GM19452 (cell line): ENCODE data around the gene CXCL11.
"Not testable (repeated sequence)": the region's sequence is repeated elsewhere in the genome, so short reads cannot be mapped to it uniquely, and the experiment has no call there.

Experiments
- ATAC-seq: cut with Tn5 transposase; IDR thresholded peaks from one replicate; pipeline ENCODE4 v1.9.1; 2021; ENCODE audit not compliant: unreplicated experiment

The CXCL11 gene

GRCh38 chr4:76002176-76002575 lies 33.7 kb downstream of the CXCL11 start:
- ATAC-seq, result no peak

GRCh38 chr4:76001700-76002099 lies 34.2 kb downstream of the CXCL11 start:
- no peak for ATAC-seq

- ATAC-seq, result no peak
Observed at GRCh38 chr4:76000279-76000678, 35.6 kb downstream of the CXCL11 start.

GRCh38 chr4:75998525-75999147 lies 37.2 kb downstream of the CXCL11 start:
- ATAC-seq, result not testable (repeated sequence)

GRCh38 chr4:75997946-75998345 lies 37.9 kb downstream of the CXCL11 start:
- no peak for ATAC-seq

GRCh38 chr4:75997081-75997480 lies 38.8 kb downstream of the CXCL11 start:
- no peak for ATAC-seq

- ATAC-seq, result no peak
Observed at GRCh38 chr4:75995727-75996126, 40.1 kb downstream of the CXCL11 start.

- no peak for ATAC-seq
Observed at GRCh38 chr4:75992462-75992861, 43.4 kb downstream of the CXCL11 start.

- ATAC-seq, result no peak
Observed at GRCh38 chr4:75989846-75990528, 45.9 kb downstream of the CXCL11 start.

GRCh38 chr4:75985116-75985515 lies 50.8 kb downstream of the CXCL11 start:
- no peak for ATAC-seq
